NCI-H146 (cell line): ENCODE results near the gene HS3ST2.
"Not testable (repeated sequence)": the region's sequence is repeated elsewhere in the genome, so short reads cannot be mapped to it uniquely, and the experiment has no call there.

Experiments used
- DNase-seq: peaks from one replicate; lab custom pipeline; 2025; lab: John Stamatoyannopoulos, UW

HS3ST2 gene

DNA sequence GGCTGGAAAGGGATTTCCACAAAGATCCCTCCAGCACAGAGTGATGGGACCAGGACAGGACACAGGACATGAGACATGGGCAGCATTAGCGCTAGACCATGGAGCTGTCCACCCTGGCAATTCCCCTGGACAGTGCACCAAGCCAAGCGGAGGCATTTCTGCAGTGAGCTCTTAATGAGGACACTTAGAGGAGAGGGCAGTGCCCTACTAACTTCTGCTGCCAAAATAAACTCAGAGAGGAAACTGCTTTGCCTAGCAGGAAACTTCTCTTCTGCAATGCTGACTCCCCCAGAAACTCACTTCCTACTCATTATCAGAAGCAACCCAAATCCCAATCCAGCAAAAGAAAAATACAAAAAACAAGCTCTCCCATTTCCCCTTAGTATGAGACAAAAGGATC is 119.2 kb downstream of the HS3ST2 start:
- no peak for DNase-seq

DNA sequence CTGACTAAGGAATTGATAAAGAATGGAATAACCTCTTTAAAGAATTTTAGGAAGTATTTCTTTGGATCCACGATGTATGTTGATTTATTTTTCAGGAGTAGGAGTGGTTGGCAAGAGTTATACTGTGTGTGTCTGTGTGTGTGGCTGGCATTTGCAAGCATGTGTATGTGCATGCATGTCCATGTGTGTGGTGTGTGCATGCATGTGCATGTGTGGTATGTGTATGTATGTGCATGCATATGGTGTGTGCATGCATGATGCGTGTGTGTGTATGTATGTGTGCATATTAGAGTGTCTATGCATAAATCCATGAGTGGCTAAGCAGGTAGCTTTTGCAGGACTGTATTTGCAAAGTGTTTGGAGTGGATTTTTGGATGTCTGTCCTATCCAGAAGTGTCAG is 120.8 kb downstream of the HS3ST2 start:
- DNase-seq, result no peak

DNA sequence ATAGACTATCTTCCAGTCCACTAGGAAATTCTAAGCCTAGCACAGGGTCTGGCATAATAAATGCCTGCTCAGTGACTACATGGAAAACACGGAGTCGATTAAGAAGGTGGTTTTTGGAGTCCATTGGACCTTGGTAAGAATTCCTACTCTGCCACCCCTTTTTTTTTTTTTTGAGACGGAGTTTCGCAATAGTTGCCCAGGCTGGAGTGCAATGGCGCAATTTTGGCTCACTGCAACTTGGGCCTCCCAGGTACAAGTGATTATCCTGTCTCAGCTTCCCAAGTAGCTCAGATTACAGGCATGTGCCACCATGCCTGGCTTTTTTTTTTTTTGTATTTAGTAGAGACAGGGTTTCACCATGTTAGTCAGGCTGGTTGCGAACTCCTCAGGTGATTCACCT is 123.2 kb downstream of the HS3ST2 start:
- DNase-seq, result no peak

DNA sequence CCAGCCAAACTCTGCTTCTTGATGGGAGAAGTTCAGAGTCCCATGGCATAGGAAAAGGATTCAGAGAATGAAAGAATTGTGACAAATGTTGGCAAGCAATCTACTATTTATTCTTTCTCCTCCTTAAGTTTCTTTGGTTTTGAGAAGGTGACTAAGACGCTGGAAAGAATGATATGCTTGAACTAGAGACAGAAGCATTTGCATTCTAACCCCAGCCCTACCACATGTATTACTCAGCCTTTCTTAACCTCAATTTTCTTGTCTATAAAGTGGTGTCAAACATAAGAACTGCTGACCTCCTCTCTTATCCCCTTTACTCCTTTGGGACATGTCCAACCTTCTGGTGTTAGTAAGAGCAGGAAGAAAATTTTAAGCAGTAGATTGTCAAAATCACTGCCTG is 124.7 kb downstream of the HS3ST2 start:
- DNase-seq, result no peak

DNA sequence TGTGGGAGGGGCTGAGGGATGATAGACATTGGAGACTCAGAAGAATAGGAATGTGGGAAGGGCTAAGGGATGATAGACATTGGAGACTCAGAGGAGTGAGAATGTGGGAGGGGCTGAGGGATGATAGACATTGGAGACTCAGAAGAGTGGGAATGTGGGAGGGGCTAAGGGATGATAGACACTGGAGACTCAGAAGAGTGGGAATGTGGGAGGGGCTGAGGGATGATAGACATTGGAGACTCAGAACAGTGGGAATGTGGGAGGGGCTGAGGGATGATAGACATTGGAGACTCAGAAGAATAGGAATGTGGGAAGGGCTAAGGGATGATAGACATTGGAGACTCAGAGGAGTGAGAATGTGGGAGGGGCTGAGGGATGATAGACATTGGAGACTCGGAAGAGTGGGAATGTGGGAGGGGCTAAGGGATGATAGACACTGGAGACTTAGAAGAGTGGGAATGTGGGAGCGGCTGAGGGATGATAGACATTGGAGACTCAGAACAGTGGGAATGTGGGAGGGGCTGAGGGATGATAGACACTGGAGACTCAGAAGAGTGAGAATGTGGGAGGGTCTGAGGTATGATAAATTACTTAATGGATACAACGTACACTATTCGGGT is 125.9 kb downstream of the HS3ST2 start:
- not testable (repeated sequence) for DNase-seq

DNA sequence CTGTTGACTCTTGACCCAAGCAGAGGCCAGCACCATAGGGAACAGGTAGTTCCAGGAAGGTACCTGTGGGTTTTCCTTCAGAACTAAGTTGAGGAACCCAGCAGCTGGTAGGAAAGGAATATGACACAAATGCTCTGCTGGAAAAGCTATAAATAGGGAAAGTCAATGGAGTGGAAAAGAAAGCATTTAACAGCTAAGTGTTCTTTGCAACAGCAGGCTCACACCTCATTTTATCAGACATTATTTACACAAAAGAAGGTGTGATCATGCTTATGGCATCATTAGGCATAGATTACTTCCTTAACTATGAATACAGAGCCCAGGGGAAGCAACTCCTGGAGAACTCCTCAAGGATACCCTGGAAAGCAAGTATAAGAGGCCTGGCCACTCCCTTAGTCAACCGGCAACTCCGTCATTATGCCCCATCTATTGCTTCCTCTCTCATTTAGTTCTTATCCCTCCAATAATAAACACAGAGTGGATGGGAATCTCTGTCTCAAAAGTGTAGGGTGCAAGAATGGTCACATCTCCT is 128.1 kb downstream of the HS3ST2 start:
- no peak for DNase-seq

DNA sequence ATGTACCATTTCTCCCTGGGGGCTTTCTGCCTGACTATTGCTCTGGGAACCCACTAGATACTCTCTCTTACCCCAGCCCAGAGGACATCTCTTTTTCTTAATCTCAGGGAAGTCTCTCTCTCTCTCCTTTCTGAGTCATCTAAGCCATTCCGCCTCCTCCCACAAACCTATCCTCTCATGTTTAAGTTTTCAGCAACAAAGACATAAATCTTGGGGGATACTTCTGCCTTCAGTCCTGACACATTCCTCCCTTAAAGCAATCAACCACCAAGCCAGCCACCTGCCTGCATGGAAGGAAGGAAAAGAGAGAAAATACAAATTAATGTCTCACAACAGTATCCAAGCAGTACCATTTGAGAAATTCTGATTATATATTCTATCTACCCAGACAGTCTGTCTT is 128.8 kb downstream of the HS3ST2 start:
- DNase-seq, result no peak

DNA sequence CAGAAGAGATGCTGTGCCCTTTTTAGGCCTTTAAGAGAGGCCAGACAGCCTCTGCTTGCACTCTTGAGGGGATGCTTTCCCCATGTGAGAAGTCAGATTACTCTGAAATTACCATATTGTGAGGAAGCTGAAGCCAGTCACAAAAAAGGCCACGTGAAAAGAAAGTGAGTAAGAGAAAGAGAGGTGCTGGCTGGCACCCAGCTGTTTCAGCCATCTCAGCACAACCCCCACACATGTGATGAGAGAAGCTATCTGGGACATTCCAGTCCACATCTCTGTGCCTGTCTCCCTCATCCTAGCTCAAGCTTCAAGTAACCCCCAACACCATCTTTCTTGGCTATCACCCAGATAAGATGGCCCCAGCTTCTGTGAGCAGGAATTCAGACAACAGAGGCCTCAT is 131.4 kb downstream of the HS3ST2 start:
- no peak for DNase-seq

DNA sequence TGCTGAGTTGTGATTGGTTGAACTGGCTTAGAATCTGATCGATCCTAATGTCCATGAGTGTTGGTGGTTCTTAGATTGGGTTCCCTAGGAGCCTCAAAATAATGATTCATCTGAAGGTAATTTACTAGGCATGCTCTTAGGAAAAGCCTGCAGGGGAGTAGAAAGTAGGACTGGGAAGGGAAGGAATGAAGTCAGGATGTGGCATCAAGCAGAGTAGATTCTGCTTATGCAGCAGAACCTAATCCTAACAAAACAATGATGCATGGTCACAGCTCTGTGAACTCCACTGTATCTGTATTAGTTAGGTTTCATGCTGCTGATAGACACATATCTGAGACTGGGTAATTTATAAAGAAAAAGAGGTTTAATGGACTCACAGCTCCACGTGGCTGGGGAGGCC is 132.5 kb downstream of the HS3ST2 start:
- DNase-seq, result no peak

DNA sequence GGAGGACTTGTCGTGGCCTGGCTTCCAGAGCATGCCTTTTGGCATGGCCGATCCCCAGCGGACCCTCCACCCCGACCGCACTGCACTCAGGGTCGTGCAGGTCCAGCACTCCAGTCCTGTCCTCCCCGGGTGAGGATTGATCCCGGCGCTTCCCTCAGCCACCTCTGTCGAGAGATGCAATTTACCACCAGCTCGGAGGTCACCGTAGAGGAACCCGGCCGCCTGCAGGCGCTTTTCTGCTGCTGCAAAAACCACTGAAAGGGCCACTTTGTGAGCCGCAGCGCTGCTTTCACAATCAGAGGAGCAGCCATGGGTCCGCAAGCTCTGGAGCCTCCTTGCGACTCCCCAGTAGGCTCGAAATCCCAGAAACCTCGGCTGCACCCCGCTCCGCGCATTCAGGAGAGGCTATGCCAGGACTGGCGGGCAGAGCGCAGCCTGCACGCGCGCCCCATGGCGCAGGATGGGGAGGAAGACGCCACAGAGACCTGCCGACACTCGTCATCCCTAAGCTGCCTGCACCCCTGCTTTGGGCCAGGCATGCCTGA is 134.2 kb downstream of the HS3ST2 start:
- DNase-seq, result no peak

DNA sequence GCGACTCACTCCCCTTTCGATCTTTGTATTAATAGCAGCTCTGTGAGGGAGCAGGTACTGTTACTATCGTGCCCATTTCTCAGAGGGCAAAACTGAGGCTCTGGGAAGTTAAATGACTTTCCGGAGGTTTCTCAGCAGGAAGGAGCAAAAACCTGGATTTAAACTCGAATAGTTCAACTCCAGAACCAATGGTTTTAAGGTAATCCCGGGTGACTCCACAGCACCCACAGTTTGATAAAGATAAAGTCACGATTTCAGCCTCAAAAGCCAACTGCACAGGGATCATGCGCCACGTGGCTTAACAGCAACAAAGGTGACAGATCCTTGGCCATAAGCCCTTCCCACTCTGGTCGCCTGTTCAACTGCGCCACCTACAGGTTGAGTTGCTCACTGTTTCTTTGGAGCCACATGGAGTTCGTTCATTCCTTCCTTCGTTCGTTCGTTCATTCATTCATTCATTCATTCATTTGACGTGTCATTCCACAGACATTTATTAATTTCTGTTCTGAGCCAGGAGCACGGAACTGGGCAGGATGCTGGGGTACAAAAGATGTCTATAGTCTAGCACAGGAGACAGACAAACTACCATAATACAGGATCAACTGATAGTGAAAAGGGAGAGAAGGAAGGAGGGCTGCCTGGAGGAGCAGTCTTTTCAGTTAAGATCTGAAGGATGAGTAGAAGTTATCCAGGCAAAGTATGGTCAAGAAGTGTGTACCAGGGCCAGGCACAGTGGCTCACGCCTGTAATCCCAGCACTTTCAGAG is 134.8 kb downstream of the HS3ST2 start:
- DNase-seq, result peak; percentile 23

DNA sequence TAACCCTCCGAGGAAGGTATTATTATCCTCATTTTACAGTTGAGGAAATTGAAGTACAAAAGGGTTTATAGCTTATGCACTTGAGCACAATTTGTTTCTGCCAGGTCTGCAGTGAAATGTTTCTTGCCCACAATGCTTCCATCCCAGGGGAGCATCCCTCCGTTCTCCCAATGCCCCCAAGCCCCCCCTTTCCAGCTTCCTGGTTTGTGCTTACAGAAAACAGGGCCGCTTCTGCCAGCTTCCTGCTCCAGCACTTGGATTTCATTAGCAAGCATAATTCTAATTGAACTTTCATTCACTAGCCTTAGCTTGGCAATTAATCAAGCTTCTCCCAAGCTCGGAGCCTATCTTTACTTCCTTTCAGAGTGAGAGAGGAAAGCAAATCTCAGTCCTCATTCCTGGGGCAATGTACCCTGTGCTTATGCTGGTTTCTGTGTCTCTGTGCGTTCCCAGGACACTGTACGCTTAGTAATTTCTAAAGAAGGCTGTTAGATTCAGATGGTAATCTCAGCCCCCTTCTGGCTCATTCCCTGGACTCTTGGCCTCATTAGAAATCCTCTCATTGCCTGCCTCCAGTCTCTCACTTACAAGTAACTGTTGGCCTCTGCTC is 141.6 kb downstream of the HS3ST2 start:
- DNase-seq, result no peak

DNA sequence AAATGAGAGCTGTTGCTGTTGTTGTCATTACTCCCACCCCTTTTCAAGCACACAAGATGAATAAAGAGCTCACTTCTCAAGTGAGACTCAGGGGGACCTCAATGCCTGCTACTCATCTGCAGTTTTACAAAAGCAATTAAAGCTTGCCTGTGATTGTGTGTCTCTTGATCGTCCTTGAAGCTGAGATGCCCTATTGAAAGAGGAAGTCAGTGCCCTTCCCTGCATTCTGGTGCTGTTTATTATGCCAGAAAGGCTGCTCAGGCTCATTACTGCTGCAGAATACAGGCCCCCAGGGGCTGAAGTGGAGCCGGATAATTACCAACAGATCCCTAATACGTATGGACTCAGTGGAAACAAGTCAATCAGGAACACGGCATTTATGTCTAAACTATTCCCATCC is 147.2 kb downstream of the HS3ST2 start:
- no peak for DNase-seq

DNA sequence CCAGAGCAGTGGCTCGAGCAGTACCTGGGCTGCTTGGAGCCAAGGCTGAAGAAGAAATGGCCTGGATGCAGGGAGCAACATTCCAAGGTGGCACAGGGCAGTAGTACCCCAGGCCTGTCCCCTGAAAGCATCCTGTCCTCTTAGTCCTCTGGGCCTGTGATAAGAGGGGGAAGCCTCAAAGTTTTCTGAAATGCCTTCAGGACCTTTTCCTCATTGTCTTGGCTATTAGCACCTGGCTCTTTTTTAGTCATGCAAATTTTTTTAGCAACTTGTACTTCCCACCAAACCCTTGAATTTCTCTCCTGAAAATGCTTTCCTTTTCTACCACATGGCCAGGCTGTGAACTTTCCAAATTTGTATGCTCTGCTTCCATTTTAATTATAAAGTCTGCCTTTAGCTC is 148.9 kb downstream of the HS3ST2 start:
- no peak for DNase-seq
